HEK293 (cell line): ENCODE data around the gene B4GALT1.

Source experiments
- BCL11A ChIP-seq: fragments of 450-650 bp; formaldehyde crosslinking; IDR thresholded peaks from 2 replicates; pipeline ENCODE4 v1.5.1; 2016; ENCODE audit warnings: low read depth, missing biosample characterization, missing genetic modification characterization
- CTCF ChIP-seq: fragments of 450-650 bp; formaldehyde crosslinking; IDR thresholded peaks from 2 replicates; pipeline ENCODE4 v1.5.1; 2016; ENCODE audit warnings: missing biosample characterization, missing genetic modification characterization
- TRIM28 ChIP-seq: IDR thresholded peaks from 2 replicates; pipeline ENCODE4 v1.6.1; 2011; ENCODE audit warnings: low read length, control low read depth, borderline replicate concordance
- ZBTB1 ChIP-seq: fragments of 450-650 bp; formaldehyde crosslinking; IDR thresholded peaks from 2 replicates; pipeline ENCODE4 v1.5.1; 2016; ENCODE audit warnings: missing biosample characterization, missing genetic modification characterization
- ZBTB7A ChIP-seq: fragments of 450-650 bp; formaldehyde crosslinking; IDR thresholded peaks from 2 replicates; pipeline ENCODE4 v1.5.1; 2016; ENCODE audit warnings: low read depth, missing biosample characterization, missing genetic modification characterization
- ZFP37 ChIP-seq: fragments of 450-650 bp; formaldehyde crosslinking; IDR thresholded peaks from 2 replicates; pipeline ENCODE4 v1.5.1; 2016; ENCODE audit warnings: missing biosample characterization, missing genetic modification characterization
- ZNF274 ChIP-seq, 2 experiments: fragments of 200-500 bp in 1 of 2; fragments of 450-650 bp in 1 of 2; sonication (Bioruptor generic) in 1 of 2; formaldehyde crosslinking in 1 of 2; IDR thresholded peaks; 2 replicates each; pipeline versions ENCODE4 v1.5.1 to v1.6.1; 2014 to 2016; ENCODE audit warnings: borderline replicate concordance in 1 of 2, inconsistent platforms in 1 of 2, low read length in 1 of 2, missing biosample characterization in 1 of 2, missing genetic modification characterization in 1 of 2
- ZNF394 ChIP-seq: fragments of 450-650 bp; formaldehyde crosslinking; IDR thresholded peaks from 2 replicates; pipeline ENCODE4 v1.5.1; 2016; ENCODE audit warnings: missing biosample characterization, missing genetic modification characterization, mild to moderate bottlenecking, moderate library complexity, borderline replicate concordance
- ZNF561 ChIP-seq: fragments of 450-650 bp; IDR thresholded peaks from 2 replicates; pipeline ENCODE4 v1.5.1; 2018; ENCODE audit warnings: missing biosample characterization, missing genetic modification characterization, borderline replicate concordance
- ZNF777 ChIP-seq: fragments of 450-650 bp; formaldehyde crosslinking; IDR thresholded peaks from 2 replicates; pipeline ENCODE4 v1.5.1; 2017; ENCODE audit warnings: missing biosample characterization, missing genetic modification characterization, borderline replicate concordance
- TF ChIP-seq, protein P1 (sequence below): fragments of 450-650 bp; formaldehyde crosslinking; IDR thresholded peaks from 2 replicates; pipeline ENCODE4 v1.5.1; 2016; ENCODE audit warnings: missing biosample characterization, missing genetic modification characterization
- TF ChIP-seq, protein P2 (sequence below): fragments of 450-650 bp; formaldehyde crosslinking; IDR thresholded peaks from 2 replicates; pipeline ENCODE4 v1.5.1; 2016; ENCODE audit warnings: missing biosample characterization, missing genetic modification characterization, low read depth
- TF ChIP-seq, protein P3 (sequence below): fragments of 450-650 bp; formaldehyde crosslinking; IDR thresholded peaks from 2 replicates; pipeline ENCODE4 v1.5.1; 2016; ENCODE audit warnings: missing biosample characterization, missing genetic modification characterization

DNA sequence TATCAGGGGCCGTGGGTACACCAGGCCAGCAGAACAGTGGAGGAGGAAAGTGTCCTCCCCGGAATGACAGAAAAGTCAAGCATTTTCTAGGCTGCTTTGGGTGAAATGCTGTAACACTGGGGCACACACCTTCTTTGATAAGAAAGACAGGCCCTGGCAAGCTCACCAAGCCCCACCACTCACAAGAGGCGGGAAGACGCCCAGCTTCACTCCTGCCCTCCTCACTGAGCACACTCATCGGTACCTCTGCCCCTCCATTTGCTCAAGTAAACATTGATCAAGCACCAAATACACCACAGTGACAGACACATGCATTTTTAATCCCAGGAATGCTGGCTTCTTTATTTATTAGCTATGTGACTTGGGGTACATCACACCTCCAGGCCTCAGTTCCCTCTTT lies 43.1 kb downstream of the B4GALT1 start:
- no peak for TF ChIP-seq ZNF777 (tag by site-specific recombination)
- no peak for TF ChIP-seq ZNF561 (tag by site-specific recombination)
- TF ChIP-seq ZNF394 (tag by site-specific recombination), result no peak
- TF ChIP-seq, protein P1, sequence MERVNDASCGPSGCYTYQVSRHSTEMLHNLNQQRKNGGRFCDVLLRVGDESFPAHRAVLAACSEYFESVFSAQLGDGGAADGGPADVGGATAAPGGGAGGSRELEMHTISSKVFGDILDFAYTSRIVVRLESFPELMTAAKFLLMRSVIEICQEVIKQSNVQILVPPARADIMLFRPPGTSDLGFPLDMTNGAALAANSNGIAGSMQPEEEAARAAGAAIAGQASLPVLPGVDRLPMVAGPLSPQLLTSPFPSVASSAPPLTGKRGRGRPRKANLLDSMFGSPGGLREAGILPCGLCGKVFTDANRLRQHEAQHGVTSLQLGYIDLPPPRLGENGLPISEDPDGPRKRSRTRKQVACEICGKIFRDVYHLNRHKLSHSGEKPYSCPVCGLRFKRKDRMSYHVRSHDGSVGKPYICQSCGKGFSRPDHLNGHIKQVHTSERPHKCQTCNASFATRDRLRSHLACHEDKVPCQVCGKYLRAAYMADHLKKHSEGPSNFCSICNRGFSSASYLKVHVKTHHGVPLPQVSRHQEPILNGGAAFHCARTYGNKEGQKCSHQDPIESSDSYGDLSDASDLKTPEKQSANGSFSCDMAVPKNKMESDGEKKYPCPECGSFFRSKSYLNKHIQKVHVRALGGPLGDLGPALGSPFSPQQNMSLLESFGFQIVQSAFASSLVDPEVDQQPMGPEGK (tag by site-specific recombination), result no peak
- no peak for TF ChIP-seq CTCF
- no peak for TF ChIP-seq ZFP37 (tag by site-specific recombination)
- TF ChIP-seq, protein P2, sequence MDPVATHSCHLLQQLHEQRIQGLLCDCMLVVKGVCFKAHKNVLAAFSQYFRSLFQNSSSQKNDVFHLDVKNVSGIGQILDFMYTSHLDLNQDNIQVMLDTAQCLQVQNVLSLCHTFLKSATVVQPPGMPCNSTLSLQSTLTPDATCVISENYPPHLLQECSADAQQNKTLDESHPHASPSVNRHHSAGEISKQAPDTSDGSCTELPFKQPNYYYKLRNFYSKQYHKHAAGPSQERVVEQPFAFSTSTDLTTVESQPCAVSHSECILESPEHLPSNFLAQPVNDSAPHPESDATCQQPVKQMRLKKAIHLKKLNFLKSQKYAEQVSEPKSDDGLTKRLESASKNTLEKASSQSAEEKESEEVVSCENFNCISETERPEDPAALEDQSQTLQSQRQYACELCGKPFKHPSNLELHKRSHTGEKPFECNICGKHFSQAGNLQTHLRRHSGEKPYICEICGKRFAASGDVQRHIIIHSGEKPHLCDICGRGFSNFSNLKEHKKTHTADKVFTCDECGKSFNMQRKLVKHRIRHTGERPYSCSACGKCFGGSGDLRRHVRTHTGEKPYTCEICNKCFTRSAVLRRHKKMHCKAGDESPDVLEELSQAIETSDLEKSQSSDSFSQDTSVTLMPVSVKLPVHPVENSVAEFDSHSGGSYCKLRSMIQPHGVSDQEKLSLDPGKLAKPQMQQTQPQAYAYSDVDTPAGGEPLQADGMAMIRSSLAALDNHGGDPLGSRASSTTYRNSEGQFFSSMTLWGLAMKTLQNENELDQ (tag by site-specific recombination), result no peak
- no peak for TF ChIP-seq ZBTB1 (tag by site-specific recombination)
- no peak for TF ChIP-seq ZBTB7A (tag by site-specific recombination)
- TF ChIP-seq BCL11A (tag by site-specific recombination), result no peak
- TF ChIP-seq, protein P3, sequence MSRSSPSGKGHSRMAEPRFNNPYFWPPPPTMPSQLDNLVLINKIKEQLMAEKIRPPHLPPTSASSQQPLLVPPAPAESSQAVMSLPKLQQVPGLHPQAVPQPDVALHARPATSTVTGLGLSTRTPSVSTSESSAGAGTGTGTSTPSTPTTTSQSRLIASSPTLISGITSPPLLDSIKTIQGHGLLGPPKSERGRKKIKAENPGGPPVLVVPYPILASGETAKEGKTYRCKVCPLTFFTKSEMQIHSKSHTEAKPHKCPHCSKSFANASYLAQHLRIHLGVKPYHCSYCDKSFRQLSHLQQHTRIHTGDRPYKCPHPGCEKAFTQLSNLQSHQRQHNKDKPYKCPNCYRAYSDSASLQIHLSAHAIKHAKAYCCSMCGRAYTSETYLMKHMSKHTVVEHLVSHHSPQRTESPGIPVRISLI (tag by site-specific recombination), result no peak
- TF ChIP-seq ZNF274 (IDR thresholded peaks at IDR 0.05; ENCODE audit: low read length), result no peak
- no peak for TF ChIP-seq ZNF274 (tag by site-specific recombination; IDR thresholded peaks at IDR 0.05; ENCODE audit: borderline replicate concordance)
- TF ChIP-seq TRIM28, result no peak
